Measurements from ENCODE around the gene PIRT. TPM values are rescaled to one million over a fixed set of nuclear protein-coding genes. Genes with fewer than 3 reads are reported as not detected.

Gene PIRT
- total RNA-seq, 1 donor from 2014 or later: not detected

Other genes with a start within 250 kb of the PIRT start
- 0.22 TPM for gene MYH3, start 180.8 kb downstream of the PIRT start, total RNA-seq
- gene SCO1, start 140.6 kb downstream of the PIRT start, total RNA-seq: 27.6 TPM
- gene ADPRM, start 140.5 kb downstream of the PIRT start, total RNA-seq: 3.3 TPM
- gene TMEM220, start 108.1 kb downstream of the PIRT start, total RNA-seq: 7.6 TPM
- gene TMEM238L, start 34.0 kb downstream of the PIRT start, total RNA-seq: not detected